ENCODE data around the gene VPS25. TPM values are rescaled to one million over a fixed set of nuclear protein-coding genes. Genes with fewer than 3 reads are reported as not detected.

VPS25 gene
- total and polyA plus RNA-seq, 8 donors = 4.1 to 79.6 (median 46.5) TPM

DNA sequence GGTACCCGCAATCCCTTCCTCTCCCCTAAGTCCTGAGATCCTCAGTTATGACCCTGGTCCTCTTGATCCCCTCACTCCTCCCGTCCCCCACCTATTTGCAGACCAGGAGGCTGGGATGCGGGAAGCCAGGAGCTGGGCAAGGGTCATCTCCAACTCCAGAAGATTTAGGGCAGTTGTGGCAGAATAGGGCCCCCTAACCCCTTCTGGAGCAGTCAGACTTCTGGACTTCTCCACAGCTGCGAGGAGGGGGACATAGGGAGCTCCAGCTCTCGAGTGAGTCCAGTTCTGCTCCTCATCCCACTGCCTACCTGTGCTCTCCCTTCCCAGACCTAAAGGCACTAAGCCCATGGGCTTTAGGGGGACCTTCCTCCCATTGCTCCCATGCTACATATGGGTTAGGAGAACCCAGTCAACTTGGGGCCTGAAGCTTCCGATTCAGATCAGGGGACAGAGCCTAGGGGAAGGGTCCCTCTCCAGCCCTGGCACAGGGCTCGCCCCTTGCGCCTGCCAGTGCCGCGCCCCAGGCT is 8.5 kb downstream of the VPS25 start:
- TF ChIP-seq, protein P1, sequence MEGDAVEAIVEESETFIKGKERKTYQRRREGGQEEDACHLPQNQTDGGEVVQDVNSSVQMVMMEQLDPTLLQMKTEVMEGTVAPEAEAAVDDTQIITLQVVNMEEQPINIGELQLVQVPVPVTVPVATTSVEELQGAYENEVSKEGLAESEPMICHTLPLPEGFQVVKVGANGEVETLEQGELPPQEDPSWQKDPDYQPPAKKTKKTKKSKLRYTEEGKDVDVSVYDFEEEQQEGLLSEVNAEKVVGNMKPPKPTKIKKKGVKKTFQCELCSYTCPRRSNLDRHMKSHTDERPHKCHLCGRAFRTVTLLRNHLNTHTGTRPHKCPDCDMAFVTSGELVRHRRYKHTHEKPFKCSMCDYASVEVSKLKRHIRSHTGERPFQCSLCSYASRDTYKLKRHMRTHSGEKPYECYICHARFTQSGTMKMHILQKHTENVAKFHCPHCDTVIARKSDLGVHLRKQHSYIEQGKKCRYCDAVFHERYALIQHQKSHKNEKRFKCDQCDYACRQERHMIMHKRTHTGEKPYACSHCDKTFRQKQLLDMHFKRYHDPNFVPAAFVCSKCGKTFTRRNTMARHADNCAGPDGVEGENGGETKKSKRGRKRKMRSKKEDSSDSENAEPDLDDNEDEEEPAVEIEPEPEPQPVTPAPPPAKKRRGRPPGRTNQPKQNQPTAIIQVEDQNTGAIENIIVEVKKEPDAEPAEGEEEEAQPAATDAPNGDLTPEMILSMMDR (IDR thresholded peaks at IDR 0.05) = no peak
- TF ChIP-seq EP300 (IDR thresholded peaks at IDR 0.05) (no peak), POLR2A (IDR thresholded peaks at IDR 0.05) (no peak), POLR2AphosphoS5 (IDR thresholded peaks at IDR 0.05) (no peak)
- Histone ChIP-seq H3K36me3 (peaks cover 28 to 33% (median 29%) of the 10 kb centered on the region in 4 donors), H3K4me3 (peak overlapping the region; percentile 41 to 61 (median 46)), H3K9me3 (no peaks in the 10 kb centered on the region), H3K4me1 (peaks cover 22 to 50% (median 29%) of the 10 kb centered on the region in 4 donors), H3K27ac (peak overlapping the region in 3 of 5 donors; percentile 14 to 72 (median 21)), H3K27me3 (peaks cover 4 to 70% (median 56%) of the 10 kb centered on the region in 3 donors)
- WGBS, 5 donors = 19 to 54% (median 25%) methylated on average over 4 to 10 of the region's 10 CpGs
- no peak for DNase-seq
- intact Hi-C loops (cut with DNase I; ENCODE audit: low total_unique reads) = no loop called here

DNA sequence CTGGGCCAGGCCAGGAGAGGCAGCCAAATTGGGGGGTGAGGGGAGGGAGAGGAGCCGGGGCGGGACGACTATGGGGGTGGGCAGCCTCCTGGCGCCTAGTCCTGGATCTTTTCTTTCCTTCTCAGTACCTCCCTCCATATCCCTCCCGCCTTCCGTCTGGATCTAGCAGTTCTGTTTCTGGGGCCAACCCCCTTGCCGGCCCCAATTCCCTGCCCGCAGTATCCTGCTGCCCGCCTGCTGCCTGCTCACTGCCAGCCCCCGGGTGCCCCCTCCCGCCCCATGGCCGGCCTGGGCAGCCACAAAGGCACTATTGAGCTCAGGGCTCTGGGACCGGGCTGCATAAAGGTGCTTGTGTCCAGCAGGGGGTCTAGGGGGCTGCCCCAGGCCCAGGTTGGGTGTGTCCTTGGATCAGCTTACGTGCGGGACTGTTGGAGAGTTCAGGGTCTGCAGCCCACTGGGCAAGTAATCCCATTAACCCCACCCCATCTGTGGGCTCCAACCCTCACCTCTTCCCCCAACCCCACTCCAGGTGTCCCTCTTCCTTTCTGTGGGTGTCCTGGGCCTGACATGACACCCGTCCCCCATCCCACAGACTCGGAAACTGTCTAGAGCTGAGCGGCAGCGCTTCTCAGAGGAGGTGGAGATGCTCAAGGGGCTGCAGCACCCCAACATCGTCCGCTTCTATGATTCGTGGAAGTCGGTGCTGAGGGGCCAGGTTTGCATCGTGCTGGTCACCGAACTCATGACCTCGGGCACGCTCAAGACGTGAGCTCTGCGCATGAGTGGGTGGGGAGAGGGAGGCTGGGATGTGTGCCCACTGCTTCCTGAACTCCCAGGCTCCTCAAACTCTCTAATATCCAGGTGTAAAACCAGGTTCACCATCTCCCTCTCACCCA is 9.2 kb downstream of the VPS25 start:
- TF ChIP-seq POLR2A (IDR thresholded peaks at IDR 0.05) (no peak), POLR2AphosphoS5 (IDR thresholded peaks at IDR 0.05) (no peak), EP300 (IDR thresholded peaks at IDR 0.05) (no peak)
- TF ChIP-seq, protein P1 (IDR thresholded peaks at IDR 0.05) = no peak
- DNase-seq = peak in 1 of 2 donors; percentile 45
- peaks cover 21 to 26% (median 22%) of the 10 kb centered on the region in 4 donors for H3K36me3 ChIP-seq
- H3K4me1 ChIP-seq = peaks cover 22 to 50% (median 29%) of the 10 kb centered on the region in 4 donors
- peak overlapping the region in 1 of 5 donors; percentile 72 for H3K27ac ChIP-seq
- H3K4me3 ChIP-seq = peak overlapping the region; percentile 41 to 61 (median 46)
- intact Hi-C loops (cut with DNase I; ENCODE audit: low total_unique reads) = no loop called here
- no peaks in the 10 kb centered on the region for H3K9me3 ChIP-seq
- 33 to 50% (median 38%) methylated on average over 19 to 29 of the region's 29 CpGs for WGBS, 5 donors
- peaks cover 4 to 76% (median 56%) of the 10 kb centered on the region in 3 donors for H3K27me3 ChIP-seq

DNA sequence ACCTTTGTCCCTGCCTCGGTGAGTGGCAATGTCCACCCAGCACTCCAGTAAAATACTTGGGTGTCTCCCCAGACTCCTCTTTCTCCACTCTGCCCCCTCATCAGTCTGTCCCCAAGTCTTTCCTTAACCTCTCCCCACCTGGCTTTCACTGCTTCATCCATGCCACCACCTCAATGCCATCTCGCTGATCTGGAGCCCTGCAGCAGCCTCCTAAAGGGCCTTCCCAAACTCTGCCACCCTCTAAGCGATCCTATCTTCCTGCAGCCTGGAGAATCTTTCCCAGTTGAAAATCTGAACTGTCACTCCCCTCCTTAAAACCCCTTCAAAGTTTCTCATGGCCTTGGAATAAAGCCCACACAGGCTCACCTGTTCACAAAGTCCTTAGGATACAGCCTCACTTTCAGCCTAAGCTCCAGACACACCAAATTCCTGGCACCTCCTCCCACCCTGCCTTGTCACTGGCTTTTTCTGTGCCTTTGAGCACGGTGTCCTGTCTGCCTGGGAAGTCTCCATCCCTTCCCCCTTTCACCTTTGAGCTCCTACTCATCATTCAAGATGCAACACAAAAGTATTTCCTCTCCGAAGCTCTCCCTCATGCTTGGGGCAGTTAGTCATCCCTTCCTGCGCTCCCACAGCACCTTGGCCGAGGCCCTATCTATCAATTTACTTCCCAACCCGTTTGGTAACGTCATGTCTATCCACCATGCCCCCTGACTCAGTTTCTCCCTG is 10.0 kb downstream of the VPS25 start:
- WGBS, 5 donors = 40 to 58% (median 52%) methylated on average over 9 of the region's 9 CpGs
- intact Hi-C loops (cut with DNase I; ENCODE audit: low total_unique reads) = no loop called here
- Histone ChIP-seq H3K36me3 (peaks cover 13 to 18% (median 14%) of the 10 kb centered on the region in 4 donors), H3K4me3 (no peak overlapping the region), H3K27me3 (peaks cover 4 to 84% (median 56%) of the 10 kb centered on the region in 3 donors), H3K9me3 (no peaks in the 10 kb centered on the region), H3K4me1 (peaks cover 22 to 50% (median 29%) of the 10 kb centered on the region in 4 donors), H3K27ac (no peak overlapping the region)
- TF ChIP-seq EP300 (IDR thresholded peaks at IDR 0.05) = no peak
- no peak for TF ChIP-seq POLR2AphosphoS5 (IDR thresholded peaks at IDR 0.05)
- TF ChIP-seq, protein P1 (IDR thresholded peaks at IDR 0.05) = no peak
- no peak for TF ChIP-seq POLR2A (IDR thresholded peaks at IDR 0.05)
- no peak for DNase-seq

DNA sequence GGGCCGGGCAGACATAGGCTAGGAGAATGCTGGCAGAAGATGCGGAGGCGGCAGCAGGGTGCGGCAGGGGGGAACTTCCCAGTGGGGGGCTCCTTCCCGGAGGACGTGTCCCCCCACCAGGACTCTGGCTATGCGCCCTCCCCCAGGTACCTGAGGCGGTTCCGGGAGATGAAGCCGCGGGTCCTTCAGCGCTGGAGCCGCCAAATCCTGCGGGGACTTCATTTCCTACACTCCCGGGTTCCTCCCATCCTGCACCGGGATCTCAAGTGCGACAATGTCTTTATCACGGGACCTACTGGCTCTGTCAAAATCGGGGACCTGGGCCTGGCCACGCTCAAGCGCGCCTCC is 10.5 kb downstream of the VPS25 start:
- H3K36me3 ChIP-seq = peaks cover 8 to 12% (median 9%) of the 10 kb centered on the region in 4 donors
- DNase-seq = no peak
- WGBS, 5 donors = 46 to 67% (median 59%) methylated on average over 18 to 22 of the region's 22 CpGs
- TF ChIP-seq POLR2A (IDR thresholded peaks at IDR 0.05) = no peak
- peaks cover 22 to 50% (median 29%) of the 10 kb centered on the region in 4 donors for H3K4me1 ChIP-seq
- no peak overlapping the region for H3K27ac ChIP-seq
- peaks cover 4 to 87% (median 56%) of the 10 kb centered on the region in 3 donors for H3K27me3 ChIP-seq
- H3K9me3 ChIP-seq = no peaks in the 10 kb centered on the region
- intact Hi-C loops (cut with DNase I; ENCODE audit: low total_unique reads) = no loop called here
- no peak overlapping the region for H3K4me3 ChIP-seq
